Left lung (tissue), 10 donors: ENCODE results near the gene PPP4C. TPM values are rescaled to one million over a fixed set of nuclear protein-coding genes. Genes with fewer than 3 reads are reported as not detected.

Experiments
- ATAC-seq: fragments of 200-7000 bp; cut with Tn5 transposase; one replicate; pipeline ENCODE4 v1.9.1; 2020; ENCODE audit warnings: moderate library complexity
- DNase-seq, 4 donors: peaks; one replicate each; pipeline ENCODE4 v3.0.0-alpha.2; 2013 to 2020
- H3K27ac ChIP-seq, 2 donors: fragments of 200-600 bp; sonication (generic) in 1 of 2; one replicate each; pipeline versions ENCODE4 v1.5.0 to v1.8.0; 2020 to 2021
- H3K27me3 ChIP-seq, 2 donors: fragments of 200-600 bp; sonication (generic) in 1 of 2; one replicate each; pipeline versions ENCODE4 v1.5.0 to v1.8.0; 2020 to 2021
- H3K36me3 ChIP-seq, 2 donors: fragments of 200-600 bp; sonication (generic) in 1 of 2; one replicate each; pipeline versions ENCODE4 v1.5.0 to v1.8.0; 2020 to 2021
- H3K4me1 ChIP-seq, 2 donors: fragments of 200-600 bp; one replicate each; pipeline ENCODE4 v1.8.0; 2021
- H3K4me3 ChIP-seq, 2 donors: fragments of 200-600 bp; sonication (generic) in 1 of 2; one replicate each; pipeline versions ENCODE4 v1.5.0 to v1.8.0; 2020 to 2021; ENCODE audit warnings: mild to moderate bottlenecking in 1 of 2
- H3K9me3 ChIP-seq, 2 donors: fragments of 200-600 bp; sonication (generic) in 1 of 2; one replicate each; pipeline versions ENCODE4 v1.5.0 to v1.8.0; 2020 to 2021
- intact Hi-C, 2 donors: fragments of 100-400 bp; cut with DNase I; formaldehyde crosslinking; loops; one replicate each; pipeline versions ENCODE4 v1.11.2 to v1.14.2; 2022
- polyA plus RNA-seq, 6 donors: library from polyadenylated mRNA; unstranded; fragments of 120-200 nt; gene quantifications; one replicate each; pipeline ENCODE4 v1.2.1, GENCODE V29; 2013; ENCODE audit not compliant: insufficient read length in 6 of 6
- total RNA-seq, 2 donors: library from RNA; stranded (reverse); fragmentation: NEBNext Ultra II Directional; extraction: Animal tissue kit (Norgen Biotek cat#: 25700); gene quantifications; one replicate each; pipeline ENCODE4 v1.2.1, GENCODE V29; 2021
- TF ChIP-seq, protein P1 (sequence below), 2 donors: fragments of 200-600 bp; sonication (generic) in 1 of 2; IDR thresholded peaks; one replicate each; pipeline versions ENCODE4 v1.5.0 to v1.8.0; 2021; ENCODE audit warnings: antibody characterized with exemption in 2 of 2
- donor health status: DM: no; HTN: yes; CAD: no.
- donor health status: DM: no; HTN: no; CAD: no.

Gene PPP4C
- total and polyA plus RNA-seq, 8 donors, result 62.0 to 89.8 (median 76.9) TPM

DNA sequence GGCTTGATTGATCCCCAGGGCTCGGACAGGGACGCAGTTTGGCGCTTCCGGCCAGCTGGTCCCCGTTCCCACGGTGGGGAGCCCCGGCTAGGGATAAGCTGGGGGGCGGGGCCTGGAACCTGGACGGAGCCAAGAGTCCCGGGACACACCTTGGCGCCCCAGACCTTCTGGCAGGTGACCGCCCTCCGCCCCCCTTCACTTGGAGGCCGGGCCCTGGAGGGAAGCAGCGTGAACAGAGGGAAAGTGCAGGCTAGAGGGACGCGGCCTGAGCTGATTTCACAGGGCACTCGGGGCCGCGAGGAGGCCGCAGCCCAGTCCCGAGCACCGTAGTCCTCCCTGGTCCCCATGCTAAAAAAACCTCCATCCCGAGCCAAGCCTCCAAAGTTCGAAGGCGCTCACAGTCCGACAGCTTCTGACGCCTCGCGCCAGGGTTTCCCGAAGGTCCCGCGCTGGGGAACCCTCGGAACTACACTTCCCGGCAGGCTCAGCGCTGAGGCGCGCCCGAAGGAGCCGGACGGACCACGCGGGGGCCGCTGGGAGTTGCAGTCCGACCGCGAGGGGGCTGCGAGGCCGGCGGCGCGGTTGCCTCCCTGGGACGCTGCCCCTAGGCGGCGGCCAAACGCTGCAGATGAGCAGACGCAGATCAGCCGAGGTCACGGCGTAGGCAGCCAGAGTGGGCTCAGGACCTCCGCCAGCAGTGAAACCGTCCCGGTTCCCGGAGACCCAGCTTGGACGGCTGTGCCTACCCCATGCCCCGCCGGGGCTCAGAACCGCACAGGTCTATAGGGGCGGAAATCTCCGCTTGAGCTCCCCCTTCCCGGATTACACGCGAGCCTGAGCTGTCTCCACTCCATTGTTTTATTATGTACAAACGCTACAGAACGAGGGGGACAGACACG, 15.9 kb downstream of the PPP4C start, which contains the start of gene TBX6:
Gene TBX6 (minus strand): TSS at position 451 of the 899 bp plus-strand sequence. CDS start 731 bp downstream, outside the sequence.
- Histone ChIP-seq H3K27me3 (no peaks in the 10 kb centered on the region), H3K9me3 (peaks cover 2 to 4% of the 10 kb centered on the region in 2 donors), H3K27ac (peak within 1 kb of the TSS; percentile 89 to 95), H3K4me3 (peak within 1 kb of the TSS; percentile 49 to 52), H3K36me3 (peaks cover 0 to 14% of the 10 kb centered on the region in 2 donors), H3K4me1 (peaks cover 28 to 78% of the 10 kb centered on the region in 2 donors)
- intact Hi-C loops, result no loop called here
- TF ChIP-seq, protein P1, sequence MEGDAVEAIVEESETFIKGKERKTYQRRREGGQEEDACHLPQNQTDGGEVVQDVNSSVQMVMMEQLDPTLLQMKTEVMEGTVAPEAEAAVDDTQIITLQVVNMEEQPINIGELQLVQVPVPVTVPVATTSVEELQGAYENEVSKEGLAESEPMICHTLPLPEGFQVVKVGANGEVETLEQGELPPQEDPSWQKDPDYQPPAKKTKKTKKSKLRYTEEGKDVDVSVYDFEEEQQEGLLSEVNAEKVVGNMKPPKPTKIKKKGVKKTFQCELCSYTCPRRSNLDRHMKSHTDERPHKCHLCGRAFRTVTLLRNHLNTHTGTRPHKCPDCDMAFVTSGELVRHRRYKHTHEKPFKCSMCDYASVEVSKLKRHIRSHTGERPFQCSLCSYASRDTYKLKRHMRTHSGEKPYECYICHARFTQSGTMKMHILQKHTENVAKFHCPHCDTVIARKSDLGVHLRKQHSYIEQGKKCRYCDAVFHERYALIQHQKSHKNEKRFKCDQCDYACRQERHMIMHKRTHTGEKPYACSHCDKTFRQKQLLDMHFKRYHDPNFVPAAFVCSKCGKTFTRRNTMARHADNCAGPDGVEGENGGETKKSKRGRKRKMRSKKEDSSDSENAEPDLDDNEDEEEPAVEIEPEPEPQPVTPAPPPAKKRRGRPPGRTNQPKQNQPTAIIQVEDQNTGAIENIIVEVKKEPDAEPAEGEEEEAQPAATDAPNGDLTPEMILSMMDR (IDR thresholded peaks at IDR 0.05), result peak; percentile 82
- ATAC-seq, result peak; percentile 91
- DNase-seq, result peak; percentile 91 to 99 (median 94)

DNA sequence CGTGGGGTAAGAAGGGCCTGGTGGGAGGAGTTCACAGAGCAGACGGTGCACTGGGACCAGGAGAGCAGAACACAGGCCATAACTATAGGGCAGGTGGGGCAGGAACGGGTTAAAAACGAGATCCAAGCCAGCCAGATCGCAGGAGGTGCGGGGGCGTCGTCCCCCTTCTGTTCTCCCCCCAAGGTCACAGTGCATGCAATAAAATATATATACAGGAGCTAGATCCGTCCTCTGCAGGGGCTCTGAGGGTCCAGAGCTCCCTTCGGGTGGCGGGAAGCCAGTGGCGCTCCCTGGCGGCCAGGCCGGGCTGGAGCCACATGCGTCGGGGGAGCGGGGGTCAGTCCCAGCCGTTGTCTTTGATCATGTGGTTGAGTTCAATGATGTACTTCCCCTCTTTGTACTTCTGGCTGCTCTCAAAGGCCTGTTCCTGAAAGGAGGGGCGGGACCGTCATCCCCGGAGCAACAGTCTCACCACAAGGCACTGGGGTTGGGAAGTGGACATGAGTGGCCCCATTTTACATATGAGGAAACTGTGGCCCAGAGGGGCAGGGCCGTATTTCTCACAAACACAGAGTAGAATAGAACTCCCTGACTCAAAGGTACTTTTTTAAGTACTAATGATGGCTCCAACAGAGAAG, 16.7 kb downstream of the PPP4C start:
- ATAC-seq (peak; percentile 71), DNase-seq (peak in 3 of 4 donors; percentile 77 to 95 (median 92))
- Histone ChIP-seq H3K36me3 (peaks cover 0 to 14% of the 10 kb centered on the region in 2 donors), H3K9me3 (peaks cover 4 to 12% of the 10 kb centered on the region in 2 donors), H3K4me1 (peaks cover 28 to 76% of the 10 kb centered on the region in 2 donors), H3K27me3 (no peaks in the 10 kb centered on the region), H3K4me3 (peak overlapping the region; percentile 49 to 52), H3K27ac (peak overlapping the region; percentile 89 to 95)
- TF ChIP-seq, protein P1 (IDR thresholded peaks at IDR 0.05), result peak; percentile 43 to 81
- intact Hi-C loops, result no loop called here

DNA sequence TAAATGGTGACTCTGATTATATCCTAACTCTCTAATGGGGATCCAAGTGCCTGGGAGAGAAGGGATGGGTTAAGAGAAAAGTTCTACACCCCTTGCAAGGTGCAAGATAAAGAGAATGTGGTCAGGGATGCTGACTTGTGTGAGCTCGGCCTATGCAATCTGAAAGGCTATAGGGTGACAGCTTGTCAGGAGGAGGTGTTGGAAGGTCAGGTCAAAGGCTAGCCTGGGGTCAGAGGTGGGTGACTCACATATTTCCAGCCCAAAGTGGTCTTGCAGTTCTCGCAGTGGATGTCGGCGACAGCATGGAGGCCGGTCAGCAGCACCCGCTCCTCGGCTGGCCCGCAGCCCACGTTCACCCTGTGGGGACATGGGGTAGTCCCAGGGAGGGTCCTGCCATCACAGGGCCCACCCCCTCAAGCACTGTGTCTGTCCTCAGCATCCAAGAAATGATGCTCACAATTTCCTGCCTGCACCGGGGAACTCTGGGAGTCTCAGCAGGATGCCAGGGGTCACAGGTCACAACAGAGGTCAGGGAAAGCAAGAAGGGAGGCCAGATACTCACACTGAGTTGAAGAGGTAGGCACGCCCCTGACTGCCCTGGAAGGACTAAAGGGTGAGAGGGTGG, 18.9 kb downstream of the PPP4C start:
- TF ChIP-seq, protein P1 (IDR thresholded peaks at IDR 0.05), result no peak
- DNase-seq (peak in 1 of 4 donors; percentile 76), ATAC-seq (no peak)
- Histone ChIP-seq H3K4me3 (peak overlapping the region; percentile 63 to 73), H3K36me3 (peaks cover 0 to 14% of the 10 kb centered on the region in 2 donors), H3K9me3 (peaks cover 4 to 33% of the 10 kb centered on the region in 2 donors), H3K4me1 (peaks cover 28 to 66% of the 10 kb centered on the region in 2 donors), H3K27me3 (no peaks in the 10 kb centered on the region), H3K27ac (peak overlapping the region; percentile 90 to 98)
- intact Hi-C loops, result no loop called here

DNA sequence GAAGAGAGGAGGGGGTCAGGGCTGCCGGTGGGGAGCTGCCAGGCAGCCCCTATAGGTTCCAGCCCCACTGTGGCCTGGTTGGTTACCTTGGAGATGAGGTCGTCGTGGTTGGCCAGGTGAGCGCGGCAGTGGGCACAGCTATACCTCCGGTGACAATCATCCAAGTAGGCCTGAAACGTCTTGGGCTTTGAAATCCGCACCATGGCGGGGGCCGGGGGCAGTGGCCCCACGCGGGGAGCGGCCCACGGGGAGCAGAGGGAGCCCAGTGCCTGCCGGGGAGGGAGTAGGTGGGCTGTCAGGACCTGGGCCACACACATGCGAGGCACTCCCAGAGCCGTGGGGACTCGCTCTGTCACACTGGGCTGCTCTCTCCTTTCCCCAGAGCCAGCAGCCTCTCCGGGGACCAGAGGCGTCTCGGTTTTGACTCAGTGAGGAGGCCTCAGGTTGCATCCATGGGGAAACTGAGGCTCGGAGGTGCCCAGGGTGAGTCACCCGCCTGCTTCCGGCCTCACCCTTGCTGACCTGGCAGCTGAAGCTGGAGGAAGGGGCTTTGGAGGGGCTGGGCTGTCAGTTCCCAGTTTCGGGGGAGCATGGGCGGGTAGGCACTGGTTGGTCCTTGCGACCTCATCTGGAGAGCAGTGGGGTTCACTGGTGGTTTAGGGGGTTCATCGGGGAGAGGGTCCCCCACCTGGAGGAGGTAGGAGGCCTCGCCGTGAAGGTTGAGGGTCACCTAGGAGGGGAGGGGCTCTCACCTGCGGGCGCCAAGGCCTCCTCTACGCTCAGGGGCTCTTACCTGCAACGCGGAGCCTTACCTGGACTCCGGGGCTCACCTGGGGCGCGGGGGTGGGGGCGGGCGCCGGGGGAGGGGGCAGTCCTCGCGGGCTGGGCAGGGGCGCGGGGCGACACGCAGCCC, 19.6 kb downstream of the PPP4C start:
- Histone ChIP-seq H3K9me3 (peaks cover 4 to 33% of the 10 kb centered on the region in 2 donors), H3K36me3 (peaks cover 0 to 14% of the 10 kb centered on the region in 2 donors), H3K27me3 (no peaks in the 10 kb centered on the region), H3K4me3 (peak overlapping the region; percentile 63 to 73), H3K27ac (peak overlapping the region; percentile 90 to 98), H3K4me1 (peaks cover 28 to 58% of the 10 kb centered on the region in 2 donors)
- ATAC-seq (no peak), DNase-seq (peak in 1 of 4 donors; percentile 78)
- TF ChIP-seq, protein P1 (IDR thresholded peaks at IDR 0.05), result no peak
- intact Hi-C loops, result no loop called here
